Measurements from ENCODE around the gene TIGD3. TPM values are rescaled to one million over a fixed set of nuclear protein-coding genes. Genes with fewer than 3 reads are reported as not detected.

The TIGD3 gene
- total RNA-seq, 1 donor, result 0.27 TPM

DNA sequence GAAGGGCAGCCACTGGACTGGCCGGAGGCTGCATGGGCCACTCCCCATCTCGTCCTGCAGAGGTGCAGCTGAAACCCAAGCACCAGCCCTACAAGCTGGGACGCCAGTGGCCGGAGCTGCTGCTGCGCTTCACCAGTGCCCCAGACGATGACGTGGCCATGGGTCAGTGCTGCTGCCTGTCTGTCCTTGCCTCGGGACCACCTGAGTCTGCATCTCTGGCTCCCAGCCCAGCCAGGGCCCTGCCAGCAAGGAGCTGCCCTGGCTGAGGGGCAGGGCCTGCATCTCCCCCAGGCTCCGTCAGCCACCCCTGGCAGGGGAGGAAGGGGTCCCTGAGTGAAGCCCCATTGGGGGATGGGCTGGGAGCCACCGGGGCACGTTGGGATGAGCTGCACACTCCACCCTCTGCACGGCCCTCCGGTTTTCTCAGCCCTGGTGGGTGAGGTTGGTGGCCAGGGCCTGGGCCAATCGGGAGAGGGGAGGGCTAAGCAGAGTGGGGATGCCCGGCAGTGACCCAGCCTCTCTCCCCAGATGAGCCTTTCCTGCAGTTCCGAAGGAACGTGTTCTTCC, 39.0 kb downstream of the TIGD3 start:
- DNase-seq (ENCODE audit: low read depth), result no peak
- H3K4me3 ChIP-seq (ENCODE audit: low read depth, low read length), result no peak overlapping the region
- TF ChIP-seq, protein P1, sequence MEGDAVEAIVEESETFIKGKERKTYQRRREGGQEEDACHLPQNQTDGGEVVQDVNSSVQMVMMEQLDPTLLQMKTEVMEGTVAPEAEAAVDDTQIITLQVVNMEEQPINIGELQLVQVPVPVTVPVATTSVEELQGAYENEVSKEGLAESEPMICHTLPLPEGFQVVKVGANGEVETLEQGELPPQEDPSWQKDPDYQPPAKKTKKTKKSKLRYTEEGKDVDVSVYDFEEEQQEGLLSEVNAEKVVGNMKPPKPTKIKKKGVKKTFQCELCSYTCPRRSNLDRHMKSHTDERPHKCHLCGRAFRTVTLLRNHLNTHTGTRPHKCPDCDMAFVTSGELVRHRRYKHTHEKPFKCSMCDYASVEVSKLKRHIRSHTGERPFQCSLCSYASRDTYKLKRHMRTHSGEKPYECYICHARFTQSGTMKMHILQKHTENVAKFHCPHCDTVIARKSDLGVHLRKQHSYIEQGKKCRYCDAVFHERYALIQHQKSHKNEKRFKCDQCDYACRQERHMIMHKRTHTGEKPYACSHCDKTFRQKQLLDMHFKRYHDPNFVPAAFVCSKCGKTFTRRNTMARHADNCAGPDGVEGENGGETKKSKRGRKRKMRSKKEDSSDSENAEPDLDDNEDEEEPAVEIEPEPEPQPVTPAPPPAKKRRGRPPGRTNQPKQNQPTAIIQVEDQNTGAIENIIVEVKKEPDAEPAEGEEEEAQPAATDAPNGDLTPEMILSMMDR (IDR thresholded peaks at IDR 0.05; ENCODE audit: insufficient read depth, low read length), result no peak

- TF ChIP-seq, protein P1 (IDR thresholded peaks at IDR 0.05; ENCODE audit: insufficient read depth, low read length), result no peak
- no peak for DNase-seq (ENCODE audit: low read depth)
- no peak overlapping the region for H3K4me3 ChIP-seq (ENCODE audit: low read depth, low read length)
These were observed 39.6 kb downstream of the TIGD3 start for GRCh38 chr11:65394125-65394536.

GRCh38 chr11:65395961-65396530, 41.5 kb downstream of the TIGD3 start:
- DNase-seq (ENCODE audit: low read depth), result no peak
- no peak overlapping the region for H3K4me3 ChIP-seq (ENCODE audit: low read depth, low read length)
- TF ChIP-seq, protein P1 (IDR thresholded peaks at IDR 0.05; ENCODE audit: insufficient read depth, low read length), result no peak

DNA sequence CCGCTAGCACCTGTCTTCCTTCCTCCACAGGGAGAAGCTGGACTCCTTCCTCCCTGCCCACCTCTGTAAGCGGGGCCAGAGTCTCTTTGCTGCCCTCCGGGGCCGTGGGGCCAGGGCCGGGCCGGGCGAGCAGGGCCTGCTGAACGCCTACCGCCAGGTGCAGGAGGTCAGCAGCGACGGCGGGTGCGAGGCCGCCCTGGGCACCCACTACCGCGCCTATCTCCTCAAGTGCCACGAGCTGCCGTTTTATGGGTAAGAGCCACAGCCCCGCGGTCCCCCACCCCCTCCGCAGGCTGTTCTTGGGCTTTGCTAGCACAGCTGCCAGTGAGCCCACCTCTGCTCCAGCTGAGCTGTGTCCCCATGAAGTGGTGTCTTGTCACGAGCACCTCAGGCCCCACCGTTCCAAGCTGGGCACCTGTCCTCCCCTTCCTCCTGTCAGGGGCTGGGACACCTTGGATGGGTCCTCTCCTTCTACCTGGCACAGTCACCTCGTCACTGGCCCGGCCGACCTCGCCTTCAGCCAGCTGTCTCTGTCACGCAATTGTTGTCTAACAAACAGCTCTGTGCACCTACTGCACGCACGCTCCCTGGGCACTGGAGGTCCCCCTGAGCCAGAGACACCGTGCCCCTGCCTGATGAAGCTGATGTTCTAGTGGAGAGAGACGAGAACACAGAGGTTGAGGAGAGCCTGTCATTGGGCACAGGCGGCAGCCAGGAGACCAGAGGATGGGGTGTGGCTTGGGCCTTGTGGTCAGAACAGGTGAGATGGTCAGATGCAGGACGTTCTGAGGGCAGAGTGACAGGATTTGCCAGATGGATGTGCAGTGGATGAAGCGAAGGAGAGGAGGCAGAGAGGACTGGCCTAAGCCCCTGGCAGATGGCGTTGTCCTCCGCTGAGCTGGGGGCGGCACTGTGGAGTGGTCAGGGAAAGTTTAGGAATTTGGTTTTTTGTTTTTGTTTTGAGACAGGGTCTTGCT, 42.5 kb downstream of the TIGD3 start:
- no peak for DNase-seq (ENCODE audit: low read depth)
- TF ChIP-seq, protein P1 (IDR thresholded peaks at IDR 0.05; ENCODE audit: insufficient read depth, low read length), result no peak
- H3K4me3 ChIP-seq (ENCODE audit: low read depth, low read length), result no peak overlapping the region

DNA sequence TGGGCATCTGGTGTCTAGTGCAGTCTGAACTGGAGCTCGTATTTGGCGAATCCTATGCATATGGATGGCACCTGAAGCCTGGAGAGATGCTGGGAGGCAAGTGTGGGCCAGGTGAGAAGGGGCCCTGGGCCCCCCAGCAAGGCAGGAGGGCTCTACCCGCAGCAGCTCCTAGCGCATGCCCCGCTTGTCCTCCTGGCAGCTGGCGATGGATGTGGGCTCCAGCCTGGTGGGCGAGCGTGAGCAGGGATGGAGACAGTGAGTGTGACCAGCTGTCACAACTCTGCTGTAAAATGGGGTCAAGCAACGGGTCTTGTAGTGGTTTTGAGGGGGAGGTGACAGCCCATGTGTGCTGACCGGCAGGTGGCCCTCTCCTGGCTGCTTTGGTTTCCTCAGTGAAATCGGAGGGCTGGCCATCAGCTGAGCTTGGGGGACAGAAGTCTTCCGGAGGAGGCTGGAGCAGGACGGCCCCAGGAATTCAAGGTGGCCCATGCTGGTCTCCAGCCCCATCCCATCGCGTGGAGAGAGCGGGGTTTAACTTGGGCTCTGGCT, 43.9 kb downstream of the TIGD3 start:
- no peak overlapping the region for H3K4me3 ChIP-seq (ENCODE audit: low read depth, low read length)
- TF ChIP-seq, protein P1 (IDR thresholded peaks at IDR 0.05; ENCODE audit: insufficient read depth, low read length), result no peak
- DNase-seq (ENCODE audit: low read depth), result no peak

DNA sequence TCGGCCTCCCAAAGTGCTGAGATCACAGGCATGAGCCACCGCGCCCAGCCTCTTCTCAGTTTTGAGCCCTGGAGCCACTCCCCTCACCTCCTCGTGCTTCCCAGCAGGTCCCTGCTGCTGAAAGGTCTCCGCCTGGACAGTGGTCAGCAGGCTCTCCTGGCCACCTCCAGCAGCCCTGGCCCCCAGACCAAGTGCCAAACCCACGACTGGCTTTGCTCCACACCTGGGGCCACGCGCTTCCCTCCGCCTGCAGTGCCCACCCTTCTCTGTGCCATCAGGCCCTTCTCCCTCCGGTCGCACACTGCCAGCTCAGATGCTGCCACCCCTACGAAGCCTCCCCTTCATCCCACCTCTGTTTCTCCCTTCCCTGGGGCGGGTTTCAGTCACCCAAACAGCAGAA, 44.7 kb downstream of the TIGD3 start:
- no peak for DNase-seq (ENCODE audit: low read depth)
- no peak overlapping the region for H3K4me3 ChIP-seq (ENCODE audit: low read depth, low read length)
- TF ChIP-seq, protein P1 (IDR thresholded peaks at IDR 0.05; ENCODE audit: insufficient read depth, low read length), result no peak
